RPMI8226 (cell line): ENCODE measurements around the gene KCNQ1.
A peak's percentile ranks its signal among the peaks of the same experiment; 100 is the strongest.

Source experiments
- DNase-seq: peaks from one replicate; pipeline ENCODE4 v3.0.0-alpha.2; 2015

KCNQ1 gene

GRCh38 chr11:2411446-2412305 is 33.1 kb upstream of the KCNQ1 start:
- no peak for DNase-seq

- no peak for DNase-seq
Measured at GRCh38 chr11:2412323-2412722, 32.5 kb upstream of the KCNQ1 start.

GRCh38 chr11:2413742-2414579 is 30.8 kb upstream of the KCNQ1 start:
- DNase-seq: peak; percentile 23

GRCh38 chr11:2414616-2415015 is 30.2 kb upstream of the KCNQ1 start:
- DNase-seq: no peak

GRCh38 chr11:2415171-2415570 is 29.6 kb upstream of the KCNQ1 start:
- no peak for DNase-seq

- no peak for DNase-seq
Measured at GRCh38 chr11:2415601-2416380, 29.0 kb upstream of the KCNQ1 start.

GRCh38 chr11:2416765-2417164 is 28.0 kb upstream of the KCNQ1 start:
- DNase-seq: no peak

GRCh38 chr11:2417856-2418692 is 26.7 kb upstream of the KCNQ1 start:
- DNase-seq: no peak

- no peak for DNase-seq
Measured at GRCh38 chr11:2418693-2419360, 26.0 kb upstream of the KCNQ1 start.

- DNase-seq: peak; percentile 77
Measured at GRCh38 chr11:2419638-2420501, 24.9 kb upstream of the KCNQ1 start.

GRCh38 chr11:2420502-2421225 is 24.1 kb upstream of the KCNQ1 start:
- peak; percentile 79 for DNase-seq

- no peak for DNase-seq
Measured at GRCh38 chr11:2421226-2421994, 23.4 kb upstream of the KCNQ1 start.

GRCh38 chr11:2421996-2422395 is 22.8 kb upstream of the KCNQ1 start:
- DNase-seq: no peak

- DNase-seq: no peak
Measured at GRCh38 chr11:2422461-2423156, 22.2 kb upstream of the KCNQ1 start.

GRCh38 chr11:2423157-2424025 is 21.4 kb upstream of the KCNQ1 start:
- DNase-seq: no peak

GRCh38 chr11:2424811-2425495 is 19.9 kb upstream of the KCNQ1 start:
- peak; percentile 18 for DNase-seq

GRCh38 chr11:2425506-2425905 is 19.3 kb upstream of the KCNQ1 start:
- no peak for DNase-seq
